GM23338 (cell line): ENCODE data around the gene MPPED1. TPM values are rescaled to one million over a fixed set of nuclear protein-coding genes. Genes with fewer than 3 reads are reported as not detected.

Source experiments
- ATAC-seq: fragments of 200-7000 bp; cut with Tn5 transposase; 3 replicates; pipeline ENCODE4 v1.9.1; 2020
- DNase-seq: peaks from one replicate; pipeline ENCODE4 v3.0.0-alpha.2; 2015; ENCODE audit warnings: low spot score
- H2AFZ ChIP-seq: fragments of 200-600 bp; sonication (generic); 2 replicates; pipeline ENCODE4 v1.8.0; 2016; ENCODE audit warnings: antibody characterized with exemption, mild to moderate bottlenecking, moderate library complexity
- H3F3A ChIP-seq: fragments of 200-600 bp; sonication (generic); replicated peaks from 2 replicates; pipeline ENCODE4 v1.8.0; 2017; ENCODE audit warnings: antibody characterized with exemption, mixed run types, low read depth
- H3K27ac ChIP-seq: fragments of 200-600 bp; sonication (generic); 2 replicates; pipeline ENCODE4 v1.6.1; 2016; ENCODE audit warnings: low read depth
- H3K27me3 ChIP-seq: fragments of 200-600 bp; sonication (generic); 2 replicates; pipeline ENCODE4 v1.8.0; 2016; ENCODE audit warnings: mild to moderate bottlenecking, mixed run types, moderate library complexity; ENCODE audit not compliant: insufficient read depth
- H3K36me3 ChIP-seq: fragments of 200-600 bp; sonication (generic); 2 replicates; pipeline ENCODE4 v1.8.0; 2016; ENCODE audit warnings: mild to moderate bottlenecking; ENCODE audit not compliant: insufficient read depth
- H3K4me1 ChIP-seq: fragments of 200-600 bp; sonication (generic); 2 replicates; pipeline ENCODE4 v1.8.0; 2016; ENCODE audit warnings: mild to moderate bottlenecking, moderate library complexity; ENCODE audit not compliant: insufficient read depth
- H3K4me2 ChIP-seq: fragments of 200-600 bp; sonication (generic); 2 replicates; pipeline ENCODE4 v1.7.1; 2017; ENCODE audit warnings: mixed run types
- H3K4me3 ChIP-seq: fragments of 200-600 bp; sonication (generic); 2 replicates; pipeline ENCODE4 v1.6.1; 2016; ENCODE audit warnings: mixed run types
- H3K79me2 ChIP-seq: fragments of 200-600 bp; sonication (generic); replicated peaks from 2 replicates; pipeline ENCODE4 v1.8.0; 2017; ENCODE audit warnings: mild to moderate bottlenecking; ENCODE audit not compliant: insufficient read depth
- H3K9me2 ChIP-seq: fragments of 200-600 bp; sonication (generic); 2 replicates; pipeline ENCODE4 v1.8.0; 2017; ENCODE audit not compliant: insufficient read depth
- H4K20me1 ChIP-seq: fragments of 200-600 bp; sonication (generic); replicated peaks from 2 replicates; pipeline ENCODE4 v1.8.0; 2017; ENCODE audit warnings: mild to moderate bottlenecking; ENCODE audit not compliant: insufficient read depth
- H3K27ac Mint-ChIP-seq: 2 replicates; pipeline ENCODE4 v1.8.0; 2020; ENCODE audit warnings: inconsistent platforms, mild to moderate bottlenecking, moderate library complexity, mixed read lengths
- H3K27me3 Mint-ChIP-seq: 3 replicates; pipeline ENCODE4 v1.8.0; 2022; ENCODE audit warnings: low read depth, mild to moderate bottlenecking, moderate library complexity, mixed read lengths, inconsistent platforms; ENCODE audit not compliant: insufficient read depth, poor library complexity
- H3K36me3 Mint-ChIP-seq: 3 replicates; pipeline ENCODE4 v1.8.0; 2021; ENCODE audit warnings: low read depth, mild to moderate bottlenecking, inconsistent platforms, moderate library complexity, mixed read lengths
- H3K4me1 Mint-ChIP-seq: 3 replicates; pipeline ENCODE4 v1.8.0; 2020; ENCODE audit warnings: mild to moderate bottlenecking, inconsistent platforms, mixed read lengths
- H3K4me3 Mint-ChIP-seq: 3 replicates; pipeline ENCODE4 v1.8.0; 2021; ENCODE audit warnings: moderate library complexity, mild to moderate bottlenecking, inconsistent platforms, mixed read lengths
- H3K9me3 Mint-ChIP-seq: 3 replicates; pipeline ENCODE4 v1.8.0; 2020; ENCODE audit warnings: moderate library complexity, mild to moderate bottlenecking, inconsistent platforms, mixed read lengths
- CREB1 ChIP-seq: fragments of 250-450 bp; sonication (Bioruptor Pico); IDR thresholded peaks from 2 replicates; pipeline ENCODE4 v1.5.0; 2020; ENCODE audit warnings: low read depth, mild to moderate bottlenecking, moderate library complexity
- CTCF ChIP-seq, 2 experiments: fragments of 200-600 bp in 1 of 2; sonication (generic) in 1 of 2; conservative IDR thresholded peaks; 2 replicates each; pipeline versions ENCODE4 v1.5.1 to v1.6.1; 2016 to 2017; ENCODE audit warnings: antibody characterized with exemption in 2 of 2, low read depth in 2 of 2, mild to moderate bottlenecking in 2 of 2, moderate library complexity in 1 of 2
- EZH2 ChIP-seq: fragments of 200-600 bp; sonication (generic); IDR thresholded peaks from one replicate; pipeline ENCODE4 v1.8.0; 2017; ENCODE audit warnings: antibody characterized with exemption, mild to moderate bottlenecking, low read depth; ENCODE audit not compliant: unreplicated experiment
- EZH2phosphoT487 ChIP-seq: fragments of 200-600 bp; sonication (generic); IDR thresholded peaks from one replicate; pipeline ENCODE4 v1.8.1; 2018; ENCODE audit warnings: antibody characterized with exemption; ENCODE audit not compliant: unreplicated experiment
- JUNB ChIP-seq: IDR thresholded peaks from one replicate; pipeline ENCODE4 v1.6.1; 2016; ENCODE audit warnings: antibody characterized with exemption; ENCODE audit not compliant: unreplicated experiment
- POLR2AphosphoS5 ChIP-seq: IDR thresholded peaks from 2 replicates; pipeline ENCODE4 v1.6.1; 2016; ENCODE audit warnings: antibody characterized with exemption, low read depth
- STAT1 ChIP-seq: IDR thresholded peaks from one replicate; pipeline ENCODE4 v1.6.1; 2016; ENCODE audit warnings: antibody characterized with exemption; ENCODE audit not compliant: unreplicated experiment
- ZNF114 ChIP-seq: fragments of 250-450 bp; sonication (Bioruptor Pico); IDR thresholded peaks from 2 replicates; pipeline ENCODE4 v1.5.0; 2020; ENCODE audit warnings: mild to moderate bottlenecking, moderate library complexity
- ZNF331 ChIP-seq: fragments of 250-450 bp; sonication (Bioruptor Pico); IDR thresholded peaks from 2 replicates; pipeline ENCODE4 v1.5.0; 2020; ENCODE audit warnings: low read depth, mild to moderate bottlenecking, moderate library complexity
- ZNF462 ChIP-seq: fragments of 250-450 bp; sonication (Bioruptor Pico); IDR thresholded peaks from 2 replicates; pipeline ENCODE4 v1.5.0; 2020; ENCODE audit warnings: mild to moderate bottlenecking, moderate library complexity
- polyA plus RNA-seq: library from polyadenylated mRNA; unstranded; fragments of >200 nt; fragmentation: Nextera tagmentation; extraction: Ambion mirVana; gene quantifications from 2 replicates; pipeline ENCODE4 v1.2.1, GENCODE V29; 2016
- total RNA-seq: library from RNA; depleted of rRNA; stranded (reverse); fragments of >200 nt; shearing (Covaris generic); gene quantifications from 2 replicates; pipeline ENCODE4 v1.2.3, GENCODE V29; 2014
- TF ChIP-seq, protein P1 (sequence below): IDR thresholded peaks from 2 replicates; pipeline ENCODE4 v1.6.1; 2016; ENCODE audit warnings: antibody characterized with exemption

MPPED1 gene
- total and polyA plus RNA-seq, 2 experiments from 2014 or later, result 0.56 TPM; not detected in 1

GRCh38 chr22:43396934-43397457 lies 14.8 kb upstream of the MPPED1 start (continued):
- TF ChIP-seq CTCF (conservative IDR thresholded peaks at IDR 0.05; ENCODE audit: low read depth in 2 of 2), result no peak
- TF ChIP-seq, protein P1, sequence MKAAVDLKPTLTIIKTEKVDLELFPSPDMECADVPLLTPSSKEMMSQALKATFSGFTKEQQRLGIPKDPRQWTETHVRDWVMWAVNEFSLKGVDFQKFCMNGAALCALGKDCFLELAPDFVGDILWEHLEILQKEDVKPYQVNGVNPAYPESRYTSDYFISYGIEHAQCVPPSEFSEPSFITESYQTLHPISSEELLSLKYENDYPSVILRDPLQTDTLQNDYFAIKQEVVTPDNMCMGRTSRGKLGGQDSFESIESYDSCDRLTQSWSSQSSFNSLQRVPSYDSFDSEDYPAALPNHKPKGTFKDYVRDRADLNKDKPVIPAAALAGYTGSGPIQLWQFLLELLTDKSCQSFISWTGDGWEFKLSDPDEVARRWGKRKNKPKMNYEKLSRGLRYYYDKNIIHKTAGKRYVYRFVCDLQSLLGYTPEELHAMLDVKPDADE, result no peak
- no peak for TF ChIP-seq ZNF114 (CRISPR knock-in tag)
- TF ChIP-seq STAT1, result no peak

DNA sequence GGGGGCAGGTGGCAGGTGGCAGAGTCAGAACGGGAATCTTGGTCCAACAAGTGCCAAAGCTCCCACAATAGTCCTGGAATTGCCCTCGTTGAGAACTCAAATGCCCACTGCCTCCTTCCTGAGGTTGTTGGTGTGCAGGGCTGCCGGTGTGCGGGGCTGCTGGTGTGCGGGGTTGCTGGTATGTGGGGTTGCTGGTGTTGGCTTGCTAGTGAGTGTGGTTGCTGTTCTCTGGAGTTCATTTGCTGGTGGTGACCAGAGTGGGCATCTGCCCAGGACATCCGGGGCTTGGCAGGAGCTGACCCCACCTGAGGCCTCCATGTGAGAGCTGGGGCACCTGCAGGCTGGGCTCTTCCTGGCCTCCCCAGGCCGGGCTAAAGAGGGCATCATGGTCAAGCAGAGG lies 14.0 kb upstream of the MPPED1 start:
- no peak for TF ChIP-seq ZNF331 (CRISPR knock-in tag)
- no peak for TF ChIP-seq CREB1 (CRISPR knock-in tag)
- TF ChIP-seq POLR2AphosphoS5, result no peak
- no peak for TF ChIP-seq ZNF462 (CRISPR knock-in tag)
- TF ChIP-seq ZNF114 (CRISPR knock-in tag), result no peak
- no peak for TF ChIP-seq EZH2
- TF ChIP-seq JUNB, result no peak
- TF ChIP-seq EZH2phosphoT487, result no peak
- Mint-ChIP-seq H3K27me3 (peaks cover 4% of the 10 kb centered on the region), H3K4me1 (peaks cover 3% of the 10 kb centered on the region; the same call in 1 of the 3 replicates), H3K36me3 (no peaks in the 10 kb centered on the region; the same call in 2 of the 3 replicates), H3K27ac (no peak overlapping the region), H3K4me3 (no peak overlapping the region), H3K9me3 (no peaks in the 10 kb centered on the region)
- DNase-seq (no peak), ATAC-seq (no peak)
- Histone ChIP-seq H3K4me1 (no peaks in the 10 kb centered on the region), H3K9me2 (no peaks in the 10 kb centered on the region), H3K4me2 (no peak overlapping the region), H3K36me3 (no peaks in the 10 kb centered on the region), H3K27me3 (no peaks in the 10 kb centered on the region), H3K4me3 (no peak overlapping the region), H4K20me1 (no peaks in the 10 kb centered on the region), H3K79me2 (no peaks in the 10 kb centered on the region), H3F3A (no peaks in the 10 kb centered on the region), H2AFZ (no peak overlapping the region), H3K27ac (no peak overlapping the region)
